ENCODE measurements around the gene MAPK9. TPM values are rescaled to one million over a fixed set of nuclear protein-coding genes. Genes with fewer than 3 reads are reported as not detected.

The MAPK9 gene
- total RNA-seq, 1 donor = 33.2 TPM

DNA sequence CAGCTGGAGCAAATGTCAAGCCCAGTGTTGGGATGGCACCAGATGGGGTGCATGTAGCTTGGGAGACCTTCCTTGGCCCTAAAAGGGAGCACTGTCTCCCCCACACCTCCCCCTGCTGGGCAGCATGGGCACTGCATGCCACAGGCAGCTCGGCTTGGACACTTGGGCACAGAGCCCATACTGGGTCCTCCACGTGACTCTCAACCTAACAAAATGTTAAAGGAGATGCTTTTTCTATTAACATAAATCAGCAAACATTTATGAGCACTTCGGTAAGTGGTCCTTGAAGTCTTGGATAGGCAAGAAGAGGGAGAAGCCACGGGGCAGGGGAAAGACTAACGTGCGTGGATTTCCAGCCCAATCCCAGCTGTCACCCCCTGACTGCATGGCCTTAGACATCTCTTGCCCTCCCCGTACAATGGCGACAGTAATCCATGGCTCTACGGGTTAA, 23.9 kb upstream of the MAPK9 start:
- H3K4me3 ChIP-seq (ENCODE audit: low read depth, low read length) = no peak overlapping the region
- peak; percentile 57 for DNase-seq (ENCODE audit: low read depth)
- TF ChIP-seq, protein P1, sequence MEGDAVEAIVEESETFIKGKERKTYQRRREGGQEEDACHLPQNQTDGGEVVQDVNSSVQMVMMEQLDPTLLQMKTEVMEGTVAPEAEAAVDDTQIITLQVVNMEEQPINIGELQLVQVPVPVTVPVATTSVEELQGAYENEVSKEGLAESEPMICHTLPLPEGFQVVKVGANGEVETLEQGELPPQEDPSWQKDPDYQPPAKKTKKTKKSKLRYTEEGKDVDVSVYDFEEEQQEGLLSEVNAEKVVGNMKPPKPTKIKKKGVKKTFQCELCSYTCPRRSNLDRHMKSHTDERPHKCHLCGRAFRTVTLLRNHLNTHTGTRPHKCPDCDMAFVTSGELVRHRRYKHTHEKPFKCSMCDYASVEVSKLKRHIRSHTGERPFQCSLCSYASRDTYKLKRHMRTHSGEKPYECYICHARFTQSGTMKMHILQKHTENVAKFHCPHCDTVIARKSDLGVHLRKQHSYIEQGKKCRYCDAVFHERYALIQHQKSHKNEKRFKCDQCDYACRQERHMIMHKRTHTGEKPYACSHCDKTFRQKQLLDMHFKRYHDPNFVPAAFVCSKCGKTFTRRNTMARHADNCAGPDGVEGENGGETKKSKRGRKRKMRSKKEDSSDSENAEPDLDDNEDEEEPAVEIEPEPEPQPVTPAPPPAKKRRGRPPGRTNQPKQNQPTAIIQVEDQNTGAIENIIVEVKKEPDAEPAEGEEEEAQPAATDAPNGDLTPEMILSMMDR (IDR thresholded peaks at IDR 0.05; ENCODE audit: insufficient read depth, low read depth, low read length) = peak; percentile 99

DNA sequence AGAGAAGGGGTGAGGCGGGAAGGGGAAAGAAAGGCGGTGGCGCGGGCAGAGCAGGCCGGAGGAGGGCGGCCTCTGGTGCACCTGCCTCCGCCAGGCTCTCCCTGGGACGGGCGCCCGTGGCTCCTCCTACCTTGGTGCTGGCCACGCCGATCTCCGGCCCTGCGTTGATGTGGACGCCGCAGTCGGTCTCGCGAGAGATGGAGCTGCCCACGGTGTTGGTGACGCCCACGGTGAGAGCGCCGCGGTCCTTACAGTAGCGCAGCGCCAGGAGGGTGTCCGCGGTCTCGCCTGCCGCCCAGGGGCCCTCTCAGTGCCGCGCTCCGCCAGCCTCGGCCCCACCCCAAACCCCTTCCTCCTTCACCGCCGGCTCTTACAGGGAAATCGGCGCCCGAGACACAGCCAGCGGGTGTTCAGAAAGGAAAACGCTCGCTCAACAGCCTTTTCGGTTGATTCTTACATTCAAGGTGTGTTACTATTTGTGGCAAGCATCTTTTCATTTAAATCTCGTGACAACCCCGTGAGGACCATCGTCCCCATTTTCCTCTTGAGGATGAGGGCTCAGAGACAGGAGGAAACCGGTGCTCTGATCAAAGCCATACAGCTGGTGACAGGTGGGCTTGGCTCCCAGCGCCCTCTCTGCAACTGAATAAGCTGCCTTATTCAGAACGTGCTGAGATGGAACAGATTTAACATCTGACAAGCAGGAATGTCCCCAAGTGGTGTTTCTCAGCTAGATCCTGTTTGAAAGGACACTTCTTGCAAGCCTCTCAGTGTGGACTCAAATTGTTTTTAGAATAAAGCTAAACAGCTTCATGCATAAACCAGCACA, 22.0 kb upstream of the MAPK9 start:
- TF ChIP-seq, protein P1 (IDR thresholded peaks at IDR 0.05; ENCODE audit: insufficient read depth, low read depth, low read length) = no peak
- H3K4me3 ChIP-seq (ENCODE audit: low read depth, low read length) = peak overlapping the region; percentile 42
- DNase-seq (ENCODE audit: low read depth) = peak; percentile 54

DNA sequence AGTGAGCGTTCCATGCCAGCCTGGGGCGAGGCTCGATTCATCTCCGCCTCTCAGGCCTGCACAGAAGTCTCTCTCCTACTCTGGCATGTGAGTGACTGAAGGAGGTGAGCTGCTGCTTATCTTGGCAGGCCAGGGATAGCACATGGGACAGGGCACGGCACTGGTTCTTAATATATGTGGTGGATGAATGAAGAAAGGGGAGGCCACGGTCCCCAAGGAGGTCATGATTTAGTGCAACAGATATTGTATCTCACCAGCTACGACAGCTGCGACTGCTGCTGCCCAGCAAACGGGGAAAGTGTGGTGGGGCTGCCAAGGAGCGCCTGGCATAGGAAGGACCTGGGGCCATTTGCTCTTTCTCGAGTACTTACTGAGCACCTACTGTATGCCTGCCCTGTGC, 19.3 kb upstream of the MAPK9 start:
- TF ChIP-seq, protein P1 (IDR thresholded peaks at IDR 0.05; ENCODE audit: insufficient read depth, low read depth, low read length) = no peak
- H3K4me3 ChIP-seq (ENCODE audit: low read depth, low read length) = no peak overlapping the region
- DNase-seq (ENCODE audit: low read depth) = no peak

DNA sequence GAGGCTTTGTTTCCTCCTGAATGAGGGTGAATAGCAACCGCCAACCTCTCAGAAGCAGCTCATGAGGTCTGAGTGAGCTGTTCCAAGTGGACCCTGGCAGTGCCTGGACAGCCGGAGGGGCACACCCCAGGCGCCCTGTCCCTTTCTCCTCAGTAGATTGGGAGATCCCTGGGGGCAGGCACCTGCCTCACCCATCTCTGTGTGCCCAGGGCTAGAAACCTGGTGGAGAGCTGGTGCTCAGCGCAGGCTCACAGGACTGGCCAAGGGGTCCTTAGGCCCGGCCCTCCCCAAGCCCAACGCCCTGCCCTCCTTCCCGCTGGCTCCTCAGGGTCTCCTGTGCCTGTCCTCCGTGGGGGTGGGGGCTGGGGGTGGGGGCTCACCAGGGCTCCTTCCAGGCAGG, 14.9 kb upstream of the MAPK9 start:
- TF ChIP-seq, protein P1 (IDR thresholded peaks at IDR 0.05; ENCODE audit: insufficient read depth, low read depth, low read length) = no peak
- H3K4me3 ChIP-seq (ENCODE audit: low read depth, low read length) = no peak overlapping the region
- DNase-seq (ENCODE audit: low read depth) = no peak

DNA sequence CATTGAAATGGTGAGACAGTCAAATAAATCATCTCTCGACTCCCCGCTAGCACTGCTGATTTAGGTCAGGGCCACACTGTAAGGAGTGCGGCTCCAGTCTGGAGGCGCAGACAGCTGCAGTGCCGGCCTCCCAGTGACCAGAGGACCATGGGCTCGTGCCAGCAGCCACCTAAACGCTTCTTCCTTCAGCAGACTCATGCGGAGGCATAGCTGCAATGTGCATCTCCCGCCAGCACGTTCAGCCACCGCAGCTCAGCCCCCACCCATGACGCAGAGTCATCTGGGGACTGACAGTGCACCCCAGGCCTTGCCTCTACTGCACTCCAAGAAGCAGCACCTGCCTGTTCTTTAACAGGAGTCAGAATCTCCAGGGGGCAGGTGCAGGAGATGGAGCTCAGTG, 13.6 kb upstream of the MAPK9 start:
- no peak for DNase-seq (ENCODE audit: low read depth)
- H3K4me3 ChIP-seq (ENCODE audit: low read depth, low read length) = no peak overlapping the region
- TF ChIP-seq, protein P1 (IDR thresholded peaks at IDR 0.05; ENCODE audit: insufficient read depth, low read depth, low read length) = no peak

DNA sequence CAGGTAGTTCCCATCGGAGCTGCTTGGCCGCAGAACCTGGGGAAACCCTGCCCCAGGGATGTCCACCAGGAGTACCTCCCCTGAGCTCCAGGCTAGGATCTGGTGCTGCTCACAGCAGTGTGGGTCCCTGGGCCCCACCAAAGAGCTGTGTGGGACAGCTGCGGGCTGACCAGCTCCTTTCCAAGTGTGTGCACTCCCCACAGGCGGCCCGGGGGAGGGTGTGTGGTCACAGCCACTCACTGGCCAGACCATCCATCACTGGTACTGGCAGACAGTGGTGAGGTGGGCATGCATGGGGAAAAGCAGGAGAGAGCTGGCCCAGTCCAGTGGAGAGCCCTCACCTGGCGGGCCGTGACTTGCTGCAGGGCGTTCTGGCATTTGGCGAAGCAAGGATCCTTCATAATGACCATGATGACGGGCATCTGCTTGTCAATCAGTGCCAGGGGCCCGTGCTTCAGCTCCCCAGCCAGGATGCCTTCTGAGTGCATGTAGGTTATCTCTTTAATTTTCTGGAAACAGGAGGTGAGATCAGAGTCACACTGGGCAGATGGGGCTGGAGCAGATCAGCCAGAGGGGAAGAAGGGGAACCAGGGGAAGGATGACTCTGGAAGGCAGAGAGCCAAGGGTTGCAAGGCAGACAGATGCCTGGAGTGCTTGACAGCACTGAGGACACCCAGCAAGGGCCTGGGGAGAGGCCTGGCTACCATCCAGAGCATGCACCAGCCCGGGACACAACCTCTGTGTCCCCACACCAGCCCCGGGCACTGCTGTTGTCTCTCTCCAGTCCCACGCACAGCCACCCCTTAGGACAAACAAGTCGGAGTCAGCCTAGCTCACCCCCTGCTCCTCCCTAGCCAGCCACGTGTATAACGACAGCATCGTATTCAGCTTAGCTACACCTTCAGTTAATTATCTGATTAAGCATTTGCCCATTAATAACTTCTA, 12.8 kb upstream of the MAPK9 start:
- H3K4me3 ChIP-seq (ENCODE audit: low read depth, low read length) = no peak overlapping the region
- TF ChIP-seq, protein P1 (IDR thresholded peaks at IDR 0.05; ENCODE audit: insufficient read depth, low read depth, low read length) = no peak
- DNase-seq (ENCODE audit: low read depth) = no peak

Measured in fibroblast of villous mesenchyme (primary cell).